Neural crest cell (in vitro differentiated cells): ENCODE data around the gene LIN7A. TPM values are rescaled to one million over a fixed set of nuclear protein-coding genes. Genes with fewer than 3 reads are reported as not detected.

Experiments used
- DNase-seq: peaks from one replicate; pipeline ENCODE4 v3.0.0; 2021; ENCODE audit warnings: low read depth, mixed read lengths, low spot score
- H3K27ac Mint-ChIP-seq: one replicate; pipeline ENCODE4 v1.8.0; 2021; ENCODE audit warnings: mild to moderate bottlenecking, mixed read lengths; ENCODE audit not compliant: unreplicated experiment
- H3K27me3 Mint-ChIP-seq: 2 replicates; pipeline ENCODE4 v1.8.0; 2021; ENCODE audit warnings: low read depth, mild to moderate bottlenecking, mixed read lengths
- H3K36me3 Mint-ChIP-seq: 2 replicates; pipeline ENCODE4 v1.8.0; 2021; ENCODE audit warnings: low read depth, mild to moderate bottlenecking, mixed read lengths
- H3K4me1 Mint-ChIP-seq: 2 replicates; pipeline ENCODE4 v1.8.0; 2021; ENCODE audit warnings: mixed read lengths
- H3K4me3 Mint-ChIP-seq: one replicate; pipeline ENCODE4 v1.8.0; 2021; ENCODE audit warnings: mild to moderate bottlenecking, mixed read lengths
- H3K9me3 Mint-ChIP-seq: 2 replicates; pipeline ENCODE4 v1.8.0; 2021; ENCODE audit warnings: mixed read lengths
- total RNA-seq: library from RNA; stranded (reverse); gene quantifications from 2 replicates; pipeline ENCODE4 v1.2.1, GENCODE V29; 2021
- TF ChIP-seq, protein P1 (sequence below): fragments of 200-600 bp; sonication (generic); conservative IDR thresholded peaks from 2 replicates; pipeline ENCODE4 v1.5.0; 2021; ENCODE audit warnings: antibody characterized with exemption, mild to moderate bottlenecking

Gene LIN7A
- total RNA-seq, 1 donor from 2014 or later = 5.8 TPM

DNA sequence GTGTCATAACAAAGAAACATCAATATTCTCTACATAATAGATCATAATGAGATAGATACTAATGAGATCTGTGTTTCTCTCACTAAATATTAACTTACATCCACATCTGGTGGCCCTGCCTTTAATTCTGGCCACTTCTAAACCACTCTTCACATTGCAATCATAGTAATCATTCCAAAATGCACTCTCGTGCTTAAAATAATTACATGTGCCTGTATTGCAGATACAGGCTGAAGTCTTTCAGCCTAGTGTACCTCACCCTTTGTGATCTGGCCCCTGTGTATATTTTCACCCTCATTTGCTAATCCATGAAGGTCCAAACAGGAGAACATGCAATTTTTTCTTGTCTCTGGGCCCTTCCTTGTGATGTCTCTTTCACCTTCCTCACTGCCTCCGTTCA is 108.0 kb downstream of the LIN7A start:
- Mint-ChIP-seq H3K36me3 (no peaks in the 10 kb centered on the region), H3K4me1 (no peaks in the 10 kb centered on the region), H3K27me3 (no peaks in the 10 kb centered on the region), H3K4me3 (no peak overlapping the region), H3K27ac (no peak overlapping the region), H3K9me3 (no peaks in the 10 kb centered on the region)
- TF ChIP-seq, protein P1, sequence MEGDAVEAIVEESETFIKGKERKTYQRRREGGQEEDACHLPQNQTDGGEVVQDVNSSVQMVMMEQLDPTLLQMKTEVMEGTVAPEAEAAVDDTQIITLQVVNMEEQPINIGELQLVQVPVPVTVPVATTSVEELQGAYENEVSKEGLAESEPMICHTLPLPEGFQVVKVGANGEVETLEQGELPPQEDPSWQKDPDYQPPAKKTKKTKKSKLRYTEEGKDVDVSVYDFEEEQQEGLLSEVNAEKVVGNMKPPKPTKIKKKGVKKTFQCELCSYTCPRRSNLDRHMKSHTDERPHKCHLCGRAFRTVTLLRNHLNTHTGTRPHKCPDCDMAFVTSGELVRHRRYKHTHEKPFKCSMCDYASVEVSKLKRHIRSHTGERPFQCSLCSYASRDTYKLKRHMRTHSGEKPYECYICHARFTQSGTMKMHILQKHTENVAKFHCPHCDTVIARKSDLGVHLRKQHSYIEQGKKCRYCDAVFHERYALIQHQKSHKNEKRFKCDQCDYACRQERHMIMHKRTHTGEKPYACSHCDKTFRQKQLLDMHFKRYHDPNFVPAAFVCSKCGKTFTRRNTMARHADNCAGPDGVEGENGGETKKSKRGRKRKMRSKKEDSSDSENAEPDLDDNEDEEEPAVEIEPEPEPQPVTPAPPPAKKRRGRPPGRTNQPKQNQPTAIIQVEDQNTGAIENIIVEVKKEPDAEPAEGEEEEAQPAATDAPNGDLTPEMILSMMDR = no peak
- DNase-seq = no peak

DNA sequence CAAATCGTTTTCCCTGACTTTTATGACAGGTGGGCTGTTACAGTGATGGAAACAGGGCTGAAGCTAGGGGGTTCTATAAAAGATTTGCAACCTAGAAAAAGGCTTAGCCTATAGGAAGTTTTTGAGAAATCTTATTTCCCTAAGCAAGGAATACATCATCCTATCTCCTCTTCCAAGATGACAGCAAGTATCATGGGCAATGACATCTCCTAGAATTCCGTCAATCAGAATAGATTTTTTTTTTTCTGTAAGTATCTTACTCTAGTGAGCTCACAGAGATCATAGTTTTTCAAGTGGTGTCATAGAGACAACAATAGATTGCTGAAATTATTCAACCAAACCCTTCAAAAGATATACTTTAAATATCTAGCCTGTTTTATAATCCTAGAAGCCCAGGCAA is 112.2 kb downstream of the LIN7A start:
- no peaks in the 10 kb centered on the region for H3K9me3 Mint-ChIP-seq
- TF ChIP-seq, protein P1 = no peak
- no peaks in the 10 kb centered on the region for H3K27me3 Mint-ChIP-seq
- DNase-seq = no peak
- H3K36me3 Mint-ChIP-seq = no peaks in the 10 kb centered on the region
- H3K4me1 Mint-ChIP-seq = no peaks in the 10 kb centered on the region
- H3K27ac Mint-ChIP-seq = no peak overlapping the region
- H3K4me3 Mint-ChIP-seq = no peak overlapping the region

DNA sequence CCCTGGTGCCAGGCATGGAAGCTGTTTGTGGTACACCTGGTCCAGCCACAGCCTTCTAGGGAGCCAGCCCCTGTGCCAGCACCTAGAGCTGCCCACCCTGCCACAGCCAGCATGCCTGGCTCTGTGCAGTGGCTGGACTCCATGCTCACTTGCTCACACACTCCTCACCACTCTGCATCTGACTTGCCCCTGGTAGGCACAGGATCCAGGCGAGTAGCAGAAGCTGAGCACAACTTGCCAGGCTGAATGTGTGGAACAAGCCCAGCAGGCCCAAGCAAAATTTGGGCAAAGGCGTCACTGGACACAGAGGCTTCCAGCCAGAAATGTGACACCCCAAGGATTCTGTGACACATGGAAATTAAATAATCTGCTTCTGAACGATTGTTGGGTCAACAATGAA is 114.3 kb downstream of the LIN7A start:
- Mint-ChIP-seq H3K4me3 (no peak overlapping the region), H3K4me1 (peaks cover 6% of the 10 kb centered on the region), H3K27ac (no peak overlapping the region), H3K9me3 (no peaks in the 10 kb centered on the region), H3K36me3 (no peaks in the 10 kb centered on the region), H3K27me3 (no peaks in the 10 kb centered on the region)
- TF ChIP-seq, protein P1 = no peak
- no peak for DNase-seq

DNA sequence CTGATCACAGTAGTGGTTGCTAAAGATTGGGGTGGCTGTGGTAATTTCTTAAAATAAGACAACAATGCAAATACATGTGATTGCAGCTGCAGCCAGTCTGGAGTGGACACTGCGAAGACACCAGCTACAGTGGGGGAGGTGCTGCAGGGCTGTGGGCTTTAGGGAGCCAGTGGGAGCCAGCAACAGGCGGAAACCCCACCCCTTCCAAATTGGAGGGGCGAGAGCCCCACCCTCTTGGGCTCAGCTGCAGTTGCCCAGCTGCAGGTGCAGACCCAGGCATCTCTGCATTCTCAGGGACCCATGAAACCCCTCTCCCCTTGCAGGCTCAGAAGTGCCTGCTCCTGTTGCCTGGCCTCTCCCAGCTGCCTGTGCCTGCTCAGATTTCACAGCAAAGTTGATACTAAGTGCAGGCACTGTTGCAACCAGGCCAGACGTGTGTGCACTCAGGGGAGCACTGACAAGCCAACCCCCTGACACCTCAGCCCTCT is 116.2 kb downstream of the LIN7A start:
- no peak for DNase-seq
- no peak overlapping the region for H3K4me3 Mint-ChIP-seq
- no peak overlapping the region for H3K27ac Mint-ChIP-seq
- no peaks in the 10 kb centered on the region for H3K27me3 Mint-ChIP-seq
- TF ChIP-seq, protein P1 = no peak
- peaks cover 6% of the 10 kb centered on the region for H3K4me1 Mint-ChIP-seq
- H3K9me3 Mint-ChIP-seq = no peaks in the 10 kb centered on the region
- H3K36me3 Mint-ChIP-seq = no peaks in the 10 kb centered on the region

DNA sequence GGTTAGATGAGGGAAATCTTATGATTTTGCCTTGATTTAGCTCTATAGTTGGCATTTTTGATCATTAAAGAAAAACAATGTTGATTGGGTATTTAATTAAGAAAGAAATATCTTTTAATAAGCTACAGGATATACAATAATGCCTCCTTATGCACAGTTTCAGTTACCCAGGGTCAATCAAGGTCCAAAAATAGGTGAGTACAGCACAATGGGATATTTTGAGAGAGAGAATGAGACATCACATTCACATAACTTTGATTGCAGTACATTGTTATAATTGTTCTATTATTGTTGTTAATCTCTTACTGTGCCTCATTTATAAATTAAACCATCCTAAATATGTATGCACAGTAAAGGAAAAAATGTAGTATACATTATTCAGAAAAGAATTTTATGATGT is 118.9 kb downstream of the LIN7A start:
- no peak for DNase-seq
- TF ChIP-seq, protein P1 = no peak
- H3K27me3 Mint-ChIP-seq = no peaks in the 10 kb centered on the region
- peaks cover 6% of the 10 kb centered on the region for H3K4me1 Mint-ChIP-seq
- H3K9me3 Mint-ChIP-seq = no peaks in the 10 kb centered on the region
- no peak overlapping the region for H3K27ac Mint-ChIP-seq
- no peaks in the 10 kb centered on the region for H3K36me3 Mint-ChIP-seq
- H3K4me3 Mint-ChIP-seq = no peak overlapping the region

DNA sequence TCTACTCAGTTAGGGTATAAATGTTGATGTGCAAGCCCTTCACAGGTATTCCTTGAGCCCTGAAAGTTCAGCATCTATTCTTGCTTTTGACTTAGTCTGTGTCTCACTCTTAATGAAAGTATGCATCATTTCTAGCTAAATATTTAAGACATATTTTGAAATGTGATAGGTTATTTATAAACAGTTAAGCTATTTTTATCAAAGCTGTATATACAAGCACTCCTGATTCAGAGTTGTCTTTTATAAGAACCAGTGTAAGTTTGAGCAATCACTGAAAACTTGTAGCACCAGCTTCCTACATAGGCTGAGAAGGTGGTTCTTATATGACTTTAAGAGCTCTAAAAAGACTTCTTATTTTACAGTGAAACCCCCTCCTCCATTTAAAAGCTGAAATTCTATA is 122.4 kb downstream of the LIN7A start:
- Mint-ChIP-seq H3K4me1 (peaks cover 6% of the 10 kb centered on the region), H3K36me3 (no peaks in the 10 kb centered on the region), H3K27ac (no peak overlapping the region), H3K27me3 (no peaks in the 10 kb centered on the region), H3K4me3 (no peak overlapping the region), H3K9me3 (no peaks in the 10 kb centered on the region)
- TF ChIP-seq, protein P1 = no peak
- no peak for DNase-seq
